Endothelial cell (in vitro differentiated cells): ENCODE measurements around the gene BNIP5. TPM values are rescaled to one million over a fixed set of nuclear protein-coding genes. Genes with fewer than 3 reads are reported as not detected.

Experiments
- DNase-seq: peaks from one replicate; pipeline ENCODE4 v3.0.0; 2021; ENCODE audit warnings: low spot score
- H3K27ac Mint-ChIP-seq: one replicate; pipeline ENCODE4 v1.8.0; 2021; ENCODE audit warnings: mixed read lengths, inconsistent platforms; ENCODE audit not compliant: unreplicated experiment
- H3K27me3 Mint-ChIP-seq: one replicate; pipeline ENCODE4 v1.8.0; 2021; ENCODE audit warnings: mild to moderate bottlenecking, moderate library complexity, mixed read lengths, inconsistent platforms; ENCODE audit not compliant: unreplicated experiment
- H3K36me3 Mint-ChIP-seq: one replicate; pipeline ENCODE4 v1.8.0; 2021; ENCODE audit warnings: mild to moderate bottlenecking, low read depth, mixed read lengths, inconsistent platforms; ENCODE audit not compliant: unreplicated experiment
- H3K4me1 Mint-ChIP-seq: one replicate; pipeline ENCODE4 v1.8.0; 2021; ENCODE audit warnings: mild to moderate bottlenecking, mixed read lengths, inconsistent platforms; ENCODE audit not compliant: unreplicated experiment
- H3K4me3 Mint-ChIP-seq: one replicate; pipeline ENCODE4 v1.8.0; 2021; ENCODE audit warnings: mild to moderate bottlenecking, mixed read lengths, inconsistent platforms; ENCODE audit not compliant: unreplicated experiment
- H3K9me3 Mint-ChIP-seq: one replicate; pipeline ENCODE4 v1.8.0; 2021; ENCODE audit warnings: mixed read lengths, inconsistent platforms; ENCODE audit not compliant: unreplicated experiment
- CTCF ChIP-seq: fragments of 200-600 bp; sonication (generic); IDR thresholded peaks from one replicate; pipeline ENCODE4 v1.5.0; 2021; ENCODE audit warnings: antibody characterized with exemption; ENCODE audit not compliant: unreplicated experiment
- long read RNA-seq: library from polyadenylated mRNA; unstranded; transcript quantifications from one replicate; pipeline ENCODE4 v2.0.0, GENCODE V29; 2020; ENCODE audit not compliant: unreplicated experiment
- total RNA-seq: library from RNA; stranded (reverse); fragmentation: NEBNext Ultra II Directional; extraction: Animal tissue kit (Norgen Biotek cat#: 25700); gene quantifications from one replicate; pipeline ENCODE4 v1.2.1, GENCODE V29; 2021; ENCODE audit not compliant: unreplicated experiment

Gene BNIP5, protein sequence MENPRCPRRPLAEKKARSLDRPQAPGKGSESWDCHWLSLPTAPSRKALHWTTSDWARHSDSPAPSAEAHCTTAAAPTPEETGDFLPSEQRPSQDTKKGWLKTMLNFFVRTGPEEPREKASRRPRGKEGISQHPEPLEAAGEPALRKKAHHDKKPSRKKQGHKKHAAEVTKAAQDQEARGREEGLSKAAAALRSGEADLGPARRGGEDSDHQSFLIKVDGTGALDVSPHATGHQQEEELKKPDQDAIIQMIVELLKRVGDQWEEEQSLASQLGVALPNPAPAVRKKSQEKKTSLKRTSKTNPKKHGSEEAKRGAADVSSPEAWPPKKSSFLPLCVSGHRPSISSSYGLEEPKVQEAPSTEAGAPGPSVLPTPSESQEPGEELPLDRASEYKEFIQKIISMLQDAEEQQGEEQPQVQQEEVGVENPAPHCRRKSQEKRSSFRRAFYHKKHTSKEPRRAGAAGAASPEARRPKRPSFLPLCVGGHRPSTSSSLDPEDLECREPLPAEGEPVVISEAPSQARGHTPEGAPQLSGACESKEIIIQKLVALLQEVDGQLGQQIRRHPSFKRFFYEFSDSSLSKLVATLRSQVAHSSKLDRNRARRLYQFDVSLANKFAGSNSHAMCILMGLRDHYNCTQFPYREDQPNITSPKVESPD
- total RNA-seq, result not detected
- long read RNA-seq, result 0 reads

GRCh38 chr6:36336779-36337241, at the start of gene BNIP5:
BNIP5 (minus strand) TSS chr6:36336888; CDS start chr6:36330690, 6,198 bp downstream.
- peaks cover 13% of the 10 kb centered on the region for H3K27me3 Mint-ChIP-seq
- no peak for DNase-seq
- peaks cover 6% of the 10 kb centered on the region for H3K36me3 Mint-ChIP-seq
- peaks cover 15% of the 10 kb centered on the region for H3K4me1 Mint-ChIP-seq
- no peaks in the 10 kb centered on the region for H3K9me3 Mint-ChIP-seq
- TF ChIP-seq CTCF, result no peak
- H3K4me3 Mint-ChIP-seq, result no peak within 1 kb of the TSS
- no peak within 1 kb of the TSS for H3K27ac Mint-ChIP-seq

DNA sequence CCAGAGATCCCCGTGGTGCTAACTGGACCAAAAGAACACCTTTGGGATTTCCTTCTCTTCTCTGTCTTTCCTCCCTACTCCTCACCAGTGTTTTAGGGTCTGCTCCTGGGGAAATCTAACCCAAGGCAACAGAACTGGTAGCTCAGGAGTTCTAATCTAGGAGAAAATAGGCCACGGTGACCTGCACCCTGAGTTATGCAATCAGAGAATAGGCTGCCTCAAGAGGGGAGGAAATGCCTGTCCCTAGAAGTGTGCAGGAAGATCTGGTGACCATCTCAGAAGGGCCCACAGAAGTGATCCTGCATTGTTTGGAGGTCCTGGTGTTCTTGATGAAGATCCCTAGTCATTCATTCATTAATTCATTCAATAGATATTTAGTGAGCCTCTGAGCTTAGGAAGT, 47.4 kb upstream of the BNIP5 start:
- no peak overlapping the region for H3K4me3 Mint-ChIP-seq
- TF ChIP-seq CTCF, result no peak
- H3K4me1 Mint-ChIP-seq, result peaks cover 10% of the 10 kb centered on the region
- no peak overlapping the region for H3K27ac Mint-ChIP-seq
- H3K27me3 Mint-ChIP-seq, result peaks cover 15% of the 10 kb centered on the region
- no peaks in the 10 kb centered on the region for H3K36me3 Mint-ChIP-seq
- no peaks in the 10 kb centered on the region for H3K9me3 Mint-ChIP-seq
- DNase-seq, result no peak

GRCh38 chr6:36383606-36384005, 46.9 kb upstream of the BNIP5 start:
- no peak for TF ChIP-seq CTCF
- Mint-ChIP-seq H3K27me3 (peaks cover 15% of the 10 kb centered on the region), H3K4me1 (peaks cover 10% of the 10 kb centered on the region)

GRCh38 chr6:36382976-36383375, 46.3 kb upstream of the BNIP5 start:
- TF ChIP-seq CTCF, result no peak
- no peaks in the 10 kb centered on the region for H3K36me3 Mint-ChIP-seq
- H3K27ac Mint-ChIP-seq, result no peak overlapping the region
- peaks cover 15% of the 10 kb centered on the region for H3K27me3 Mint-ChIP-seq
- peaks cover 10% of the 10 kb centered on the region for H3K4me1 Mint-ChIP-seq
- H3K4me3 Mint-ChIP-seq, result no peak overlapping the region
- H3K9me3 Mint-ChIP-seq, result no peaks in the 10 kb centered on the region
- no peak for DNase-seq

More at GRCh38 chr6:36383606-36384005, 46.9 kb upstream of the BNIP5 start:
- no peak for DNase-seq
- Mint-ChIP-seq H3K36me3 (no peaks in the 10 kb centered on the region), H3K27ac (no peak overlapping the region), H3K9me3 (no peaks in the 10 kb centered on the region), H3K4me3 (no peak overlapping the region)
